Left forelimb (tissue), 1 donor: Measurements from ENCODE around the gene ARSB.

ENCODE experiments used
- DNase-seq: peaks from one replicate; pipeline ENCODE4 v3.0.0-alpha.2; 2018; ENCODE audit warnings: low spot score

The ARSB gene

DNA sequence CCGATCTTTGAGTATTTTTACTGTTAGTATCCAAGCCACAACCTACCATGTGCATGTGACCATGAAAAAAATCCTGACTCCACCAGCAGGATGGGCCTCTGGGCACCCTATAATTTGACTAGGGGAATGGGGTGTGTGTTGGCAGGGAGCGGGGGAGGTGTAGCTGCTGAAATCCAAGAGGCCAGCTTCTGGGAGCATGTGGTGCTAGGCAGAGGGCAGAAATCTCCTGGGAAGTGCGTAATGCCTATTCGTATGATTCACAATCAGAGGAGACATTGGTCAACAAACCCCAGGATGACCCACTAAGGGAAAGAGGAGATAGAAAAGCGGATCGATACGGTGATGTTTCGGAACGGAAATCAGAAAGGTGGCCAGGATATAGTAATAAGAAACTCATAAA, 149.9 kb downstream of the ARSB start:
- no peak for DNase-seq

DNA sequence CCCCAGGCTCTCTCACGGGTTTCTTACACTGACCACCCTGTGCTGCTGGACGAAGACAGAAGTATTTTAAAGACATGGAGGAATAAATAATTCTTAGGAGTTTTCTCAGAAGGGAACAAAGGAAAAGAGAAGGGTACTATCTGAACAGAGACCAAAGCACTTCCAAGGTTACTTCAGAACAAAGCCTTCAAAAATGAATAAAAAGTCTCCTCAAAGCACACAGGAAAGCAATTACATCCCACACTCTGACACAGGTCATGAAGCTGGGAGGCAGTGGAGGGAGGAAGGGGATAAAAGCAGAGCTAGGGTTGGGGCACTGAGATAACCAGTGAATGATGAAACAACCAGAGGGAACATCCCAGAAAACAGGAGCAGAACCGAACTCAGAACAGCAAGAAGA, 151.8 kb downstream of the ARSB start:
- no peak for DNase-seq

DNA sequence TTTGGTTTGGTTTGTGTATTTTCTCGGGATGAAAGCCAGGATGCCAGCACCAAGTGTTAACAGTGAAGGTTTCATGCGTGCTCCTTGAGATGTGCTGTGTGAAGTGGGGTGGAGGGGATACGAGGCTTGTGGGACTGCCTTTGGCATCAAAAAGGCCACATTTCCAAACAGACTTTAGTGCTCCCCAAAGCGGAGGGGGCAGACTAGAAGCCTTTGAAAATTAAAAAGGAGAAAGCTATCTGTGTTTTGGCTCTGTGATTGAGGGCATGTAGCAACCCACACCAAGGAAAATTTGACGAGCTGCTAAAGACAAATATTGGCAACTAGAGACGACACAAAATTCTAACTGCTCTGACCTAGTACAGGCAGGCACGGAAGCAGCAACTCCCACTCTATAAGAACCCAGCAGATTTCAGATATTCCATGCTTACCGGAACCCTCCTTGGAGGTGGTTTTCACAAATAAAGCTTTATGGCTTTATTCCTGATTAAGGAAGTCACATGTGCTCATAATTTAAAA, 154.5 kb downstream of the ARSB start:
- DNase-seq: no peak

DNA sequence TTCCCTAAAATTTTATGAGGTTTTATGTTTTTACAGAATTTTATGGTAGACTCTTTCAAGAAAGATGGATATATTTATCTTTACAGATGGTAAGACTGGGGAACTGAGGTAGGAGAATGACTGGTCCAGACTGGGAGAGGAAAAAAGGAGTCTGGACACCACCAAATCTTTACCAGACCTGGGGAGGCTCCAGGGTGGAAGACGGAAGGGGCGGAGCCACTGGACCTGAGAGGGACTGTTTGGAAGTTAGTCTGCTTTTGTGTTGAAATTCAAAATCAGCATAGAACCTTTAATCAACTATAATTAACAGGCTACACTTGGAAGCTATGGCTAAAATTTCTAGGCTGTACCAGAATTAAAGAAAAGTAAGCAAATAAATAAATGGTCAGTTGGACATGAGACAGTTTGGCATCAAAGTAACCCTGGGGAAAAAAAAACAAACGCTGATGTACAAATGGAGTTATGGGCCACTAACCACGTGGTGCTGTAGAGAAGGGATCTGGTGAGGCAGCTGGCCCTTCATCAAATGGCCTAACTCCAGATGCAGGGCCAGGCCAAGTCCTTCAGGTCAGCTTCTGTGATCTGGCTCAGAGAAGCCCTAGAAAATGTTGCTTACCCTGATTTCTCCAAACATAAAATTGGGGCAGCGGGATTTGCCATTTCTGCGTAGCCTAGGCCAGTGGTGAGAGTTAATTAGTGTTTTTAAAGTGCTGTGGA, 155.1 kb downstream of the ARSB start:
- no peak for DNase-seq

DNA sequence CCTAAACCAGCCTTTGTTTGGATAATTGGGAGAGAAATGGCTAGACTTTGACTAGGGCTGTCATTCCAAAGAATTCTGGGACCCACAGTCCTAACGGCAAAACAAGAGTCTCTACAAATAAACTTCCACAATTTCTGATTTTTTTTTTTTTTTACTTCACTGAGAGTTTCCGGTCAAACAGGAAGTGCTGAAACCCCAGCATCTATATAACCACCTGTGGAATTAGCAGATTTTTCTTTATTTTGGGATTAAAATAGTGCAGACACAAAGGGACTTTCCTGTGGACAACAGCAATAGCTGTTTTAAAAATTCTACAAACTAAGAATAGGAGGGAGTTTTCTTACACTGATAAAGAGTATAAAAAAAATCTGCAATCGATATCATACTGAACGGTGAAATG, 157.4 kb downstream of the ARSB start:
- no peak for DNase-seq

DNA sequence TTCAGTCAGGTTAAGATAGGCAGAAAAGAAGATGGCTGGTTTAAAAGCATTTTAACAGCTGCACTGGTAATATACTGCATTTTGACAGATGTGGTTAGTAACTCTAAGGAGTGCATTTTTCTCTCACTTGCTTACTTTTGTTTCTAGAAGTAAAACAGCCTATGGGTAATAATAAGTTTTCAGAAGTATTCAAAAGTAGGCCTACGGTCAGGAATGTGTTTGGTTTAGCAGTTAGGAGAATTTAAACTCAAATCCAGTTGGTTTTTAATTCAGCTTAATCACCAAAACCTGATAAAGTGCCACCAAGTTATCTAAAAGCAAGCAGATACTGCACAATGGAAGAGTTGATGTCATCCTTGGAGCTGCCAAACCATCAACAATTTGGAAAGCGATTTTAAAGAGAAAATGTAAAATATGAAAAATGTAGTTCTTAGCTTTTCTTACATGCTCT, 160.3 kb downstream of the ARSB start:
- DNase-seq: no peak

DNA sequence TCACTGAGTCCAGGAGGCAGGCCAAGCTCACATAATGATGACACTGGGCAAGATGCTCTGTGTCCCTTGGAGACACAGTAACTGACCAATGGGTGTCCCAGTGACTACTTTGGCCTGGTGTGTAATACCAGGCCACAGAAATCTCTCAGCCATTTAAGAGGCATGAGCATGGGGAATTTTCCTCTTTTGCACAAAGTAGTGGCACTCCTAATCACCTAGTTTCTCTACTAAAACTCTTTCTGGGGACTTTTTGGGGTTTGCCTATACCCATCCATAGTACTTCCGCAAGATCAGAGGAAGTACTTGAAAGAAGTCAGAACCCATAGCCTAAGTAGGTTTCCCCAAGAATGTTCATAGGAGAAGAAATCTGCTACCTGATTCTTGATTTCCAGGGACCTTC, 161.9 kb downstream of the ARSB start:
- DNase-seq: no peak

DNA sequence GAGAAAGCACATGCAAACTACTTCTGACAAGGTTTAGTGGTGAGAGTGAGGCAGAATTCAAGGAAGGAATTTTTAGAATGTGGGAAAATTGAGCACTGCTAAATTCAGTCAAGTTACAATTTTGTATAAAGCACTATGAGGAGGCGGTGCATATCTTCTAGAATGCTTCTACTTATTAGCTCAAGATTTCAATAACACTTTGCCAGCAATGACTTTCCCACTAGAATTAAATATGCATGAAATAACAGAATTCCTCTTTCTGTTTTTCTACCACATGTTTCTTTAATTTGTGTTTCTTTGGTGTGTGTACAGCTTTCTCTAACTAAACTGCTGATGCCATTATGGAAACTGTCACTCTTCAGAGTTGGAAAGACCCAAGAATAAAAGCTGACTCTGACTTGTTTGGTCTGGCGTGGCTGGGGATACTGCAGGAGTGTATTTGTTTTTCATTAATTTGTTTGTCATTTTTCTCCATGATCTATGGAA, 163.5 kb downstream of the ARSB start:
- DNase-seq: no peak

DNA sequence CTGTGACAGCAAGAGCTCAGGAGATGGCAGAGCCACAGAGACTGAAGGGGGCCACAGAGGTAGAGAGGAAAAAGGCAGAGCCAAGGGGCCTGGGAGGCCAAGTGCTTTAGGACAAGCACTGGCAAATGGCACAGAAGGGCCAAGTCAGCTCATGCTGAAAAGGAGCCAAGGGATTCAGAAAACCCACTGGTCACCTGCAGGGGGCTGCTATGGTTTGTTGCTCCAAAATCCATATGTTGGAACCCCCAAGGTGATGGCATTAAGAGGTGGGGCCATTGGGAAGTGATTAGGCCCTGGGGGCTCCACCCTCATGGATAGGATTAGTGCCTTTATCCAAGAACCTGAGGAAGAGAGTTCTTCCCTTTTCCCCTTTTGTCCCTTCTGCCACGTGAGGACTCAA, 165.4 kb downstream of the ARSB start:
- DNase-seq: no peak

DNA sequence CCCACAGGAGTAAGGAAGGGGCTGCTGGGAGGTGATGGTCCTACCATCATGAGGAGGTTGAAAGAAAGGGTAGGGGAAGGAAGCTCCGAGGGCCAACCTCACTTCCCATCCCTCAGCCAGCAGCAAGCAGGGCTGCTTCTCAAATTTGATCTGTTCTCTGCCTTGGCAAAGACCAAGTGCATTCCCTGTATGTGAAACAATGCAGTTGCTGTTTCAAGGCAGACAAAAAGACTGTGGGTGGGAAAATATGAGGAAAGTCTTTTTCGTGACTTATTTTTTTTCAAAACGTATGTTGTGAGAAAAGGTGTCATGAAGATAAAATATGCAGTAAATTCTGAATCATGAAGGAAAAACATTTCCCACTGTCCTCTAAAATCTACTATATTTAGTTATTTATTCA, 165.9 kb downstream of the ARSB start:
- DNase-seq: no peak

DNA sequence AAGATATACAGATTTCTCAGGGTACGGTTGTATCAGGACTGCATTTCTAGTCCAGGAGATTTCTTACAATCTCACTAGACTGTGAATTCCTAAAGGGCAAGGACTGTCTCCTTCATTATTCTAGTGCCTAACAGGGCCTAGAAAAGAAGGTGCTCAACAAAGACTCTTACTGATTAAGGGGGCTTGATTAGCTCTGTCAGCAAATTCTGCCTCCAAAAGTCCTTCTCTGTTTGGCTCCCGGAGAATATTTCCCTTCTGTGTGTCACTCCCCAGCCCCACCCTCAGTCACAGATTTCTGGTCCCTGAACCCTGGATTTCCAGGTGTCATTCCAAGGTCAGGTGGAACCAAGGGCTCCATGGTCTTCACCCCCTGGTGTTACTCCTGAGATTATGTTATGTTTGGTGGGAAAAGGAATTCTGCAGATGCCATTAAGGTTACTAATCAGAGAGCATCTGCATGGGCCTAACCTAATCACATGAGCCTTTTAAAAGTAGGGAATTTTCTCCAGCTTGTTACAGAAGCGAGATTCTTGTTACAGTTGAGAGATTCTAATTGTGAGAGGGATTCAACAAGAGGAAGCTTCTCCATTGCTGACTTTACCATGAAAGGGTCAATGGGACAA, 168.9 kb downstream of the ARSB start:
- DNase-seq: no peak

DNA sequence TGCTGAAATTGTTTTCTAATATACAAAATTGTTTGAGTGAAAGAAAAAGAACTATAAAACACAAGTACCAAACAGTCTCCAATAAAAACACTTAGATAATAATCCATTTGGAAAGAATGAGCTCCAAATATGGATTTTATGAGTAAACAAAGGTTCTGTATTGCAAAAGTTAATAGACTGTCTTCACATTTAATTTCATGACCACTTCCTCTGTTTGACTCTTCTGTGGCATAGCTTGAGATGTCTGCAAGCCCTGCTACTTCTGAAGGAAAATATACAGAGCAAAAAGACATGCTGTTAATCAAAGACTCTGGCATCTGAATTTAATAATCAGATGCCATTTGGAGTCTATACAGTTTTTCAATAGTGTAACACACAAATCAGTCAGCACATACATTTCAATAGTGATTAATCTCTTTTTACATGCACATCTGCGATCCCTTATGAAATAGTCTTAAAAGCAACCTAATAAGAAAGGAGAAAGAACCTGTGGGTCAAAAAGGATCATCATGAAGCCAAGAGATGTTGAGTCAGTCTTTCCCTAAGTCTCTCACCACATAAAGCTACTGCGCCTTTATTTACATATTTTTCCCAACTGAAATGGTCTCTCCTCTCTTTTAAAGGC, 171.1 kb downstream of the ARSB start:
- no peak for DNase-seq

DNA sequence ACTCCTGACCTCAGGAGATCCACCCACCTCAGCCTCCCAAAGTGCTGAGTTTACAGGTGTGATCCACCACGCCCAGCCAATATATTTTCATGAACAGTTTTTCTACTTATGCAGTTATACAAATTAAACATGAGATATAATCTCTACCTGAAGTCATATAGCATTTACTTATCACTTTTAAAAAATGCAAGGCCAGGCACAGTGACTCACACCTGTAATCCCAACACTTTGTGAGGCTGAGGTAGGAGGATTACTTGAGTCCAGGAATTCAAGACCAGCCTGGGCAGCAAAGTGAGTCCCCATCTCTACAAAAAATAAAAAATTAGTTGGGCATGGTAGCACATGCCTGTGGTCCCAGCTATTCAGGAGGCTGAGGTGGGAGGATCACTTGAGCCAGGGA, 171.8 kb downstream of the ARSB start:
- DNase-seq: no peak

DNA sequence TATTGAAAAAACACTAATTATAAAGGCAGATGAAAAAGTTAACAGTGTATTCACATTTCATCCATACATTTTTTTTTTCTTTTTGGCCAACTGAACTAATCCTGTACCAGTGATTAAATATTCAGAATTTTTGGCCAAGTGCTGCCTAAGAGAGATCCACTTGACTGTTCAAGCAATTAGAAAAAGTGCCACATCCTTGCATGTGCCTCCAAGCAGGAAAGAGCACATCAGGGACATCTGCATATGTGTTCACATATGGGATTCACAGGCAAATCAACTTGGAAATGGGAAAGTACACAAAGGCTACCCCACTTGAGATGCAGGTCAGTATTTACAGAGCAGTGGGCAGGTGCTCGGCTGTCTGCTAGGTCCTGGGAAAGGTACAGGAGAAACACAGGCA, 173.2 kb downstream of the ARSB start:
- peak; percentile 65 for DNase-seq

DNA sequence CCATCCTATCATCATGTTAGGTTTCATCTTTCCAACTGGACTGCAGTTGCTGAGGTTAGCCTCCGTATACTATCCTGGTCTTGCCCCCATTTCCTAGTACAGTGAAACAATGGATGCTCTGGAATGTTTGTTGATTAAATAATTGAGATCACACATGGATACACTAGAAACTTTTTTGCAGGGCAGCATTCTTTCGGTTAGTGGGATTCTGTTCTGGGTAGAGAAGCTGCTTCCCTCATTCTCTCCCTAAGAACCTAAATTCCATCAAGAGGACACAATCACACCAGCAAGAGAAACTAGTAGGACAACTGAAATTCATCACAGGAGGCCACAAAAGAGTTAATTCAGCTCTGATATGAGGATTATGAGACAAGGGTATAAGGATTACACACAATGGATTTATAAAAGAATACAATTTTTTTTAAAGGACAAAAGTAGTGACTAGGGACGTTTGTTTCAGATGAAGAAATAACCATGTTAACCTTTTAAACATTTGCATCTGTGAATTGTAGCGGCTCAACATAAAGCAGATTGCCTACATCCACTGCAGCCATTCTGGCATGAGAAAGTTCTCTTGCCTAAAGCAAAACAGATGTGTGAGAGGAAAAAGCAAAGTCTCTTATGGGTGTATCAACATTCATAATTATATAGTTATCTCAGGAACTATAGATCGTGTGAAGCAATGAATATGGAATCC, 173.8 kb downstream of the ARSB start:
- no peak for DNase-seq

DNA sequence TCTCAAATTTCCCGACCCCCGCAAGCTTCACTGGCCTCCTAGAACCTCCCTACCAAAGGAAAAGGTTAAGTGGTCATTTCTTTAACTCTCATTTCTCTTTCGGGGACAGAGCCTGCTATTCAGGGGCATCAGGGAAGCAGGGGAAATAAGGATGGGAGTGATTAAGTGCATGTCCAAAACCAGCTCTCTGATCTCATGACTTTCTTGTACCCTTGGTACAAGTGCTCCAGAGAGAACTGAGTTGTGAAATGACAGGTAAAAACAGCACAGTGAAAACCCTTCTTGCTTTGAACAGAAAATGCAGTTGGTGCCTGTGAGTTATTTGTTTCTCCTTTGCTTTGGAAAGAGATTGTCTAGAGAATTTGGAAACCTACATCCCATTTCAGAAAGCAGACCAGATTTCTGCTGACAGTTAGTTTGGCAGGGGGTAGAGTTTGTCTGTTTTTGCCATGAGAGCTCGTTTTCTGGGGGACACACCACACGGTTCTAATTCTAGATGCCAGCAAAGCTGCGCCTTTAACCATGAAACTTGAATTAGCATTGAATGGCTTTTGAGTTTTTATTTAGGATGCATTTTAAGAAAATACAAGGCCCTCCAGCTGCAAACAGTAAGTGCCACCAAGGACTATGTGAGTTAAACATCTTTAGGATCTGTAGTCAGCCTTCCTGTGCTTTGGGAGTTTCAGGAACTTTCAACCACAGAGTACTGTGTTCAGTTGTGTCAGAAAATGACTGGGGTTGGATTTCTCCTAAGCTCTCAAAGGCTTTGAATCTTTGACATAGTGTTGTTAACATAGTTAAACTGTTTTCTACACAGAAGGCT, 174.8 kb downstream of the ARSB start:
- DNase-seq: no peak

DNA sequence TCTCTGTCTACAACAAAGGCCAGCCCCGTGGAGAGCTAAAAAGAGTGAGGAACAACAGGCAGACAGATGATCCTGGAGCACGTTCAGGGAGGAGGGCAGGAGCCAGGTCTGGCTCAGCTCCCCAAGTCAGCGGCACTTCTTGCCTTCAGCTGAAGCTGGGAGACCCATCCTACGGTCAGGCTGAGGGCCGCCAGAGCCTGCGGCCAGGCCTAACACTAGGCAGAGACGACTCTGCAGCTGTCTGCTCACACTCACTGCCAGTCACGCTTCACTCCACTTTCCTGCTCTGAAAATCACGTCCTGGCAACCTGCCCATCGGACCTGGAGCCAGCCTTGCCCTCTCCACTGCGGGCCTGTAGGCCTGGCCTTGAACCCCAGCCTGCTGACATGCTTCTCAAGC, 175.7 kb downstream of the ARSB start:
- no peak for DNase-seq

DNA sequence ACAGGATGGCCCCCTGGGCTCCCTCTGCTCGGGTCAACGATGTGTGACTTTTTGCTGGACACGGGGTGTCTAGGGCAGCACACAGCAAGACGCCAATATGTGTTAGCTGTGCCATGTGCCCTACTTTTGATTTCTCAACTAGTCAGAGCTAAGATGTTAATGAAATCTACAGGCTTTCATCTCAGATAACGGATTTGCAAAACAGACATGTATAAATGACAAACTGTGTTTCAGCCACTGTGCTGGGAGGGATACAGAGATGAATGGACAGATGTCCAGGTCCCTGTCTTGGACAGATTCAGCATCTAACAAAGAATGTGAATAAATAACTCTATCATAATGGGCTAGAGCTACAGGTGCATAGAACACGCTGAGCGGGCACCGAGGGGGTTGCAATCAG, 176.3 kb downstream of the ARSB start:
- no peak for DNase-seq

DNA sequence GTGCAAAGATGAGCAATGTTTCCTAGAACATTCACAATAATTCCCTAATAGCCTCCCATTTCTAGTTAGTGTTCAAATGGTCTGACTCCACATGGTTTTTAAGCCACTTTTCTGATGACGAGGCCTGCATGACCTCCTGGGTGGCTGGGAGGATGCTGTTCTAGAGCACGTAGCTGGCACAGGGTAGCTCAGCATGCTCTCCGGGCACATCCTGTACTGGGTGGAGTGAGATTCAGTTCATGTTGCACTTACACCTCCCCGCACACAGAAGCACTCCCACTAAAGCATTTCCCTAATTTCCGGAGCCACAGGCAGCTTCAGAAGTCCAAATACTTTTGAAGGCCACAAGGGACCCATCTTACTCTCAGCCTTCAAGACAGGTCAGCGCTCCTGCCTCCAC, 176.7 kb downstream of the ARSB start:
- no peak for DNase-seq

DNA sequence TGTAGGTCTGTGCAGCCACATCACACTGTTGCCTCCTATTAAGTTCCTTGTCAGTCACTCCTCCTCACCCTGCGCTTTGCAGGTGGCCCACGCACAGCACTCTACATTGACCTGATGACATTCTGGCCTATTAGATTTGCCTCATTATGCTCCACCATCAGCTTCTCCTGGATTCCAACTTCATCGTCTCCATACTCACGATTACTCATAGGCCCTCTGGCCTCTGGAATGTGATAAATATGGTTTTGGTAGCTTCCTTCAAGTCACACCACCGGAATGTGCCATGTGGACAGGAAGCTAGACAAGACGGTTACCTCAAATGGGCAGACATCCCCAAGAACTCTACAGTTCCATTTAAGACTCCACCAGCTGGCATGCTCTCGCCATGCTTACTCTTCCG, 178.6 kb downstream of the ARSB start:
- DNase-seq: no peak

DNA sequence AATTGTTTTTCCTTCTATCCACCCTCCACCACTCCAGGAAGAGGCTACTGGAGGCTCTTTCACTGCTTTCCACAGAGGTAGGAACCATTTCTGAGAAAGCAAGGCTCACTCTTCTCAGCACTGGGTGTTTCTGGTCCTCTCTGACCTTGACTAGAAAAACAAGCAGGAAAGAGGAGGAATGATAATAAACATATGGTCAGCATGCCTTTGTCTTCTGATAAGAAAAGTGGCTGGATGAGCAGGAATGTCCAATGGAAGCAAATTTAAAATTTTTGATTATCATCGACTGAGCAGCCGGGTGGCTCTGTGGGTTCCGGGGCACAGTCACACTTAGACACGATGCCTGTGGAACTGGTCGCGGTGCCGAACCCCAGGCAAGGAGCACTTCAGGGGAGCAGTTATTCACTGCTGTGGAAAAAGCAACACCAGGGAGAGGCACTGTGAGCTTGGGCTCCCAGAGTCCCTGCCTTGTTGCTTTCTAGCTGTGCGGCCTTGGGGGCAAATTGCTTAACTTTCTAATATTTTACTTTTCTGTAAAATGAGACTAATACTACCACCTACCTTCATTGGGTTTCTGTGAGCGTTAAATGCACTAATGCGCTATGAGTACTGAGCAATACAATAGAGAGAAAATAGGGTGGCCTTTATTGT, 179.5 kb downstream of the ARSB start:
- no peak for DNase-seq
